H1 (cell line): Measurements from ENCODE around the gene ELMO1.

Experiments
- CEBPB ChIP-seq: IDR thresholded peaks from 2 replicates; pipeline ENCODE4 v1.6.1; 2012; ENCODE audit warnings: low read depth, low read length
- CHD2 ChIP-seq: IDR thresholded peaks from 2 replicates; pipeline ENCODE4 v1.6.1; 2012; ENCODE audit warnings: low read length, improper control_type of control experiment
- CREB1 ChIP-seq: IDR thresholded peaks from 2 replicates; pipeline ENCODE4 v1.6.1; 2012; ENCODE audit warnings: inconsistent platforms
- CTCF ChIP-seq, 3 experiments: IDR thresholded peaks; 1 replicate in 2 of 3; 2 replicates in 1 of 3; pipeline versions ENCODE4 v1.5.1 to v1.6.1; 2011; ENCODE audit warnings: low read length in 3 of 3, mild to moderate bottlenecking in 3 of 3, inconsistent platforms in 2 of 3, low read depth in 1 of 3, moderate library complexity in 1 of 3; ENCODE audit not compliant: insufficient read depth in 1 of 3; ENCODE audit errors: control extremely low read depth in 1 of 3
- GTF2F1 ChIP-seq: IDR thresholded peaks from 2 replicates; pipeline ENCODE4 v1.6.1; 2012; ENCODE audit warnings: low read depth, low read length, improper control_type of control experiment, borderline replicate concordance
- MAX ChIP-seq: IDR thresholded peaks from 2 replicates; pipeline ENCODE4 v1.6.1; 2012; ENCODE audit warnings: inconsistent platforms
- NRF1 ChIP-seq: IDR thresholded peaks from 2 replicates; pipeline ENCODE4 v1.6.1; 2011; ENCODE audit warnings: mild to moderate bottlenecking, low read depth, low read length, improper control_type of control experiment
- SIX5 ChIP-seq: IDR thresholded peaks from 2 replicates; pipeline ENCODE4 v1.6.1; 2011; ENCODE audit warnings: mild to moderate bottlenecking, low read depth, low read length
- SRF ChIP-seq: IDR thresholded peaks from 2 replicates; pipeline ENCODE4 v1.6.1; 2011; ENCODE audit warnings: mild to moderate bottlenecking, low read depth, low read length, moderate library complexity

GRCh38 chr7:37061849-37062559, 386.7 kb downstream of the ELMO1 start:
- no peak for TF ChIP-seq CTCF (IDR thresholded peaks at IDR 0.05; ENCODE audit: control extremely low read depth in 1 of 3, insufficient read depth in 1 of 3, low read depth in 1 of 3, low read length in 3 of 3)
- no peak for TF ChIP-seq SIX5
- TF ChIP-seq CEBPB = no peak
- no peak for TF ChIP-seq SRF
- TF ChIP-seq GTF2F1 = no peak
- no peak for TF ChIP-seq NRF1
- no peak for TF ChIP-seq CHD2
- no peak for TF ChIP-seq CREB1
- no peak for TF ChIP-seq MAX
